ENCODE measurements around the gene OTUD5. TPM values are rescaled to one million over a fixed set of nuclear protein-coding genes. Genes with fewer than 3 reads are reported as not detected.
A peak's percentile ranks its signal among the peaks of the same experiment; 100 is the strongest.

OTUD5 gene
- polyA plus RNA-seq, 4 donors, result 60.6 to 66.9 (median 64.5) TPM

GRCh38 chrX:48938721-48939425 is 18.5 kb downstream of the OTUD5 start:
- no peak for DNase-seq (ENCODE audit: low read depth in 4 of 4, low spot score in 3 of 4)

GRCh38 chrX:48937054-48937907 is 20.1 kb downstream of the OTUD5 start:
- DNase-seq (ENCODE audit: low read depth in 4 of 4, low spot score in 3 of 4), result no peak

GRCh38 chrX:48936429-48937053 is 20.9 kb downstream of the OTUD5 start:
- DNase-seq (ENCODE audit: low read depth in 4 of 4, low spot score in 3 of 4), result no peak

- DNase-seq (ENCODE audit: low read depth in 4 of 4, low spot score in 3 of 4), result no peak
These were observed 22.1 kb downstream of the OTUD5 start for GRCh38 chrX:48935301-48935670.

GRCh38 chrX:48934581-48935300 is 22.7 kb downstream of the OTUD5 start:
- no peak for DNase-seq (ENCODE audit: low read depth in 4 of 4, low spot score in 3 of 4)

- no peak for DNase-seq (ENCODE audit: low read depth in 4 of 4, low spot score in 3 of 4)
These were observed 23.6 kb downstream of the OTUD5 start for GRCh38 chrX:48933757-48934156.

- no peak for DNase-seq (ENCODE audit: low read depth in 4 of 4, low spot score in 3 of 4)
These were observed 29.5 kb downstream of the OTUD5 start for GRCh38 chrX:48927736-48928382.

- DNase-seq (ENCODE audit: low read depth in 4 of 4, low spot score in 3 of 4), result no peak
These were observed 30.3 kb downstream of the OTUD5 start for GRCh38 chrX:48927123-48927522.

- no peak for DNase-seq (ENCODE audit: low read depth in 4 of 4, low spot score in 3 of 4)
These were observed 33.1 kb downstream of the OTUD5 start for GRCh38 chrX:48924270-48924669.

GRCh38 chrX:48923771-48924170 is 33.6 kb downstream of the OTUD5 start:
- no peak for DNase-seq (ENCODE audit: low read depth in 4 of 4, low spot score in 3 of 4)

- no peak for DNase-seq (ENCODE audit: low read depth in 4 of 4, low spot score in 3 of 4)
These were observed 36.7 kb downstream of the OTUD5 start for GRCh38 chrX:48920718-48921104.

GRCh38 chrX:48919947-48920717 is 37.3 kb downstream of the OTUD5 start:
- no peak for DNase-seq (ENCODE audit: low read depth in 4 of 4, low spot score in 3 of 4)

- no peak for DNase-seq (ENCODE audit: low read depth in 4 of 4, low spot score in 3 of 4)
These were observed 38.0 kb downstream of the OTUD5 start for GRCh38 chrX:48919360-48919841.

GRCh38 chrX:48918643-48919340 is 38.6 kb downstream of the OTUD5 start, which contains the start of gene PIM2:
Gene PIM2, minus strand, starts transcription at chrX:48919024. Its CDS starts 190 bp downstream, at chrX:48918834.
- DNase-seq (ENCODE audit: low read depth in 4 of 4, low spot score in 3 of 4), result peak in 2 of 4 donors; percentile 53 to 76

- no peak for DNase-seq (ENCODE audit: low read depth in 4 of 4, low spot score in 3 of 4)
These were observed 39.1 kb downstream of the OTUD5 start for GRCh38 chrX:48918301-48918642.

GRCh38 chrX:48917139-48918001 is 40.0 kb downstream of the OTUD5 start:
- DNase-seq (ENCODE audit: low read depth in 4 of 4, low spot score in 3 of 4), result peak in 2 of 4 donors; percentile 73 to 74

GRCh38 chrX:48914593-48915493 is 42.6 kb downstream of the OTUD5 start:
- no peak for DNase-seq (ENCODE audit: low read depth in 4 of 4, low spot score in 3 of 4)

All from right renal pelvis (tissue), 4 donors.